ENCODE measurements around the gene HSPA4.
"Not testable (repeated sequence)": the region's sequence is repeated elsewhere in the genome, so short reads cannot be mapped to it uniquely, and the experiment has no call there.

HSPA4 gene

GRCh38 chr5:133119233-133119711 is 67.5 kb downstream of the HSPA4 start:
- no peak overlapping the region for H3K4me3 Mint-ChIP-seq
- H3K4me1 Mint-ChIP-seq (ENCODE audit: low read depth), result no peaks in the 10 kb centered on the region
- no peaks in the 10 kb centered on the region for H3K36me3 Mint-ChIP-seq
- no peak overlapping the region for H3K27ac Mint-ChIP-seq
- H3K27me3 Mint-ChIP-seq, result no peaks in the 10 kb centered on the region
- H3K9me3 Mint-ChIP-seq (ENCODE audit: low read depth), result no peaks in the 10 kb centered on the region

DNA sequence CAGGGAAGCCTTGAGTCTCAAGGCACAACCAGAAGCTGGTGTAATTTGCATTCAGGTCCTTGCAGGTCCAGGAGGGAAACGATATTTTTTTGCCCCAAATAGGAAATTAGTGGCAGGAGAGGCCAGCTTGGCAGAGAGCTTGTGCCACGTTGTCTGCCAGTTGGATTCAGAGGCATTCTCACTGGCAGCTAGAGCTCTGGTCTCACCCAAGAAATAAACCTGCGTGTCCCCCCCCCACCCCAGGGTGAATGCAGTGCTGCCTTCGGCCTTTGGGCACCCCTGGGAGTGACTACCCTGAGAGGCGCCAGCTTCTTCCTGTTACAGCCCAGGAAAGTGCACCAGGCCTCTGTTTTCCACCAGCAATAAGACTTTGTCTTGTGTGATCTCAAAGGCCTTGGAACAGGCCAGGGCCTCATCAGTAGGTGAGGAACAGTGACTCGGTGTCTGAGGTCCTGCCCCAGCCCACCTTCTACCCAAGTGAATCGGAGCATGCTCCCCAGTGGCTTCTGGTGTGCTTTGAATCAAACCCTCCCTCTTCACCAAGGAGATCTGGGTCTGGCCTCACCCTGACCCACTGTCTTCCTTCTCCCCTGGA is 68.4 kb downstream of the HSPA4 start:
- Mint-ChIP-seq H3K4me3 (no peak overlapping the region), H3K9me3 (ENCODE audit: low read depth) (no peaks in the 10 kb centered on the region), H3K27me3 (no peaks in the 10 kb centered on the region), H3K27ac (no peak overlapping the region), H3K36me3 (no peaks in the 10 kb centered on the region), H3K4me1 (ENCODE audit: low read depth) (no peaks in the 10 kb centered on the region)

GRCh38 chr5:133121080-133121479 is 69.3 kb downstream of the HSPA4 start:
- Mint-ChIP-seq H3K9me3 (ENCODE audit: low read depth) (no peaks in the 10 kb centered on the region), H3K27me3 (no peaks in the 10 kb centered on the region), H3K4me3 (no peak overlapping the region), H3K4me1 (ENCODE audit: low read depth) (no peaks in the 10 kb centered on the region), H3K27ac (no peak overlapping the region), H3K36me3 (no peaks in the 10 kb centered on the region)

DNA sequence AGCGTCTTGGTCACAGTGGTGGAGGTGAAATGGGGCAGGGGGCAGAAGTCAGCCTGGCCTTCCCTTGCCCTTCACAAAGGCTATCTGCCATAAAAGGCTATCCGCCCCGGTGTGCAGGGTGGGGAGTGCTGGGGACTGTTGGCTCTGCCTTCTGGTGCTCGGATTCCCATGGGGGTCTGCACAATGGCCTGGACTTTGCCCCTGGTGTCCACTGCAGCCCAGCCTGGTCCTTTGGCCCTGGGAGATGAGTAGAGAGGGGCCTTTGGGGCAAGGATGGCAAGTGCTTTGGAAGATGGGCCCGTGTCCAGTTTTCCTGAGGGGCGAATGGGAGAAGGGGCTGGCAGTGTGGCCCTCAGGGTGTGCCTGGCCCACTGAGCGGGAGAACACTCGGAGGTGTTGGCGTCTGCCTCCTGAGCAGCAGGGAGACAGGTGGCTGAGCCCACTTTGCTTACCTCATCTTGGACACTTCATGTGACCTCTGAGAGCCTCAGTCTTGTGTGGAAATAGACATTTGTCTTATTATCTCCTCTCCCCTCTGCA is 69.9 kb downstream of the HSPA4 start:
- Mint-ChIP-seq H3K36me3 (no peaks in the 10 kb centered on the region), H3K4me1 (ENCODE audit: low read depth) (no peaks in the 10 kb centered on the region), H3K27me3 (no peaks in the 10 kb centered on the region), H3K9me3 (ENCODE audit: low read depth) (no peaks in the 10 kb centered on the region), H3K4me3 (no peak overlapping the region), H3K27ac (no peak overlapping the region)

DNA sequence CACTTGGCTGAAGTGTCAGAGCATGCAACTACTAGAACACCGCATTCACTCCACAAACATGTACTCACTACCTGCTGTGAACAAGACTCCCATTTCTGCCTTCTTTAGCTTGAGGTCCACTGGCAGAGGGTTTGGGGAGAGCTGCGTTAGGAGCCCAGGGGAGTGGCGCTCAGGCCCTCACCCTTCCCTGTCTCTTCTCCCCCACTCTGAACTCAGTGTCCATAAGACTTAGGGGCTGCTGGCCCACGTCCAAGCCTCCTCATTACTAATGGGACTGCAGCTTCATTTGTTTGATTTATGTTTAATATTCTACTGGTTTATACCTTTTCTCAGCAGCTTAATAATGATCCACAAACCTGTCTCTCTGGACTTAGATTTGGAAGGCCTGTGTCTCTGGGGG is 70.9 kb downstream of the HSPA4 start:
- H3K9me3 Mint-ChIP-seq (ENCODE audit: low read depth), result no peaks in the 10 kb centered on the region
- H3K36me3 Mint-ChIP-seq, result no peaks in the 10 kb centered on the region
- H3K27ac Mint-ChIP-seq, result no peak overlapping the region
- H3K27me3 Mint-ChIP-seq, result no peaks in the 10 kb centered on the region
- no peaks in the 10 kb centered on the region for H3K4me1 Mint-ChIP-seq (ENCODE audit: low read depth)
- H3K4me3 Mint-ChIP-seq, result no peak overlapping the region

GRCh38 chr5:133123297-133123696 is 71.5 kb downstream of the HSPA4 start:
- no peaks in the 10 kb centered on the region for H3K4me1 Mint-ChIP-seq (ENCODE audit: low read depth)
- H3K27me3 Mint-ChIP-seq, result no peaks in the 10 kb centered on the region
- no peak overlapping the region for H3K4me3 Mint-ChIP-seq

GRCh38 chr5:133124891-133125290 is 73.1 kb downstream of the HSPA4 start:
- Mint-ChIP-seq H3K27me3 (no peaks in the 10 kb centered on the region), H3K27ac (no peak overlapping the region), H3K4me3 (no peak overlapping the region), H3K36me3 (no peaks in the 10 kb centered on the region), H3K9me3 (ENCODE audit: low read depth) (no peaks in the 10 kb centered on the region), H3K4me1 (ENCODE audit: low read depth) (no peaks in the 10 kb centered on the region)

More at GRCh38 chr5:133123297-133123696, 71.5 kb downstream of the HSPA4 start:
- no peaks in the 10 kb centered on the region for H3K9me3 Mint-ChIP-seq (ENCODE audit: low read depth)
- no peak overlapping the region for H3K27ac Mint-ChIP-seq
- H3K36me3 Mint-ChIP-seq, result no peaks in the 10 kb centered on the region

DNA sequence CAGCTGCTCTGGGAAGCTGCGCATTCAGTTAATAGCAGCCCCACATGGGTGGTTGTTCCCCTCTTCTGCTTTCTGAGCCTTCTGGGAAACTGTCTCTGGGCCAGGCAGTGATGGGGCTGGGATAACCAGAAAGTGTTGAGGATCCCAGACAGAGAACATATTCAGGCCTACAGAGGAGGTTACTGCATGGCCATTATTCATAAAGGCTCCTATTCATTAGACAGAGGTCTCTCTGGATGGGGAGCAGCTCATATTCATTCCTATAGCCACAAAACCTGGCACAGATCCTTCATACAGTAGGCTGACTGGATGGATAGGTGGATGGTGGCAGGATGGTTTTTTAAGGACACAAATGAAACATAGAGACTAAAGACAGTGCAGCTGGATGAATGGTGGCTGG is 76.3 kb downstream of the HSPA4 start:
- H3K9me3 Mint-ChIP-seq (ENCODE audit: low read depth), result no peaks in the 10 kb centered on the region

DNA sequence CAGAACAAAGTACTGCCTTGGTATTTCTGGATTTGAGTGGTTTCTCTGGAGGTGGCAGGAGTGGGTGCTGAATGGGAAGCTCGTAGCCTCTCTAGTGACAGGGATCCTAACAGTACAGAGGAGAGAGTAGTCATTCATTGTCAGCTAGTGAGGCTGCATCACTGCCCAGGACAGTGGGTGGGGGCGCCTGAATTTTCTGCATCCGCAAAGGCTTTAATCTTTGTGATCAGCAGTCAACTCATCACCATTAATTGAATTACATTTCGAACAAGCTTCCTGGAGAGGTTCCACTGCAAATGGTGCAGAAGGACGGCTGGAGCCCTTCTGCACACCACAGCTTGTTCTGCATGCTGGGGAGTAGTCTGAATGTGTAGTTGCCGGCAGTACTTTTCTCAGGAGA is 77.5 kb downstream of the HSPA4 start:
- Mint-ChIP-seq H3K4me3 (no peak overlapping the region), H3K36me3 (no peaks in the 10 kb centered on the region), H3K4me1 (ENCODE audit: low read depth) (no peaks in the 10 kb centered on the region), H3K9me3 (ENCODE audit: low read depth) (no peaks in the 10 kb centered on the region), H3K27me3 (no peaks in the 10 kb centered on the region), H3K27ac (no peak overlapping the region)

More for the DNA sequence above, 76.3 kb downstream of the HSPA4 start:
- Mint-ChIP-seq H3K27ac (no peak overlapping the region), H3K4me3 (no peak overlapping the region), H3K36me3 (no peaks in the 10 kb centered on the region), H3K27me3 (no peaks in the 10 kb centered on the region), H3K4me1 (ENCODE audit: low read depth) (no peaks in the 10 kb centered on the region)

DNA sequence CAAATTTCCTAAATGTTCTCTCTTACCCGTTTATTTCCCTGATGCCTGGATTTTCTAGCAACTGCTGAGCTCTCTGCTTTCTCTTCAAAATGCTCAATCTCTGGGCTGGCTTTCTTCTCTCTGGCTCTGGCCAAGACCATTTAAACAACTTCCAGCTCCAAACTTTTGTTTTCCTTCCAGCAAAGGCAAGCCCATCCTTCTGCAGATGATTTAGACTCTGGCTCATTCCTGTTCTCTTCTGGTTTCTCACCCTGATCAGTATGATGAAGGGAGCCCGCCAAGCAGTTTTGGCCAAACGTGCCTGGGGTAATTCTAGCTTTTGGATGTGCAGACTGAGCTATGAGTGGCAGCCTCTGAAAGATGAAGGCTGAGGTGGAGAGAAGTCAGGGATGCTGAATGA is 78.1 kb downstream of the HSPA4 start:
- Mint-ChIP-seq H3K4me3 (no peak overlapping the region), H3K4me1 (ENCODE audit: low read depth) (no peaks in the 10 kb centered on the region), H3K36me3 (no peaks in the 10 kb centered on the region), H3K27me3 (no peaks in the 10 kb centered on the region), H3K9me3 (ENCODE audit: low read depth) (no peaks in the 10 kb centered on the region), H3K27ac (no peak overlapping the region)

DNA sequence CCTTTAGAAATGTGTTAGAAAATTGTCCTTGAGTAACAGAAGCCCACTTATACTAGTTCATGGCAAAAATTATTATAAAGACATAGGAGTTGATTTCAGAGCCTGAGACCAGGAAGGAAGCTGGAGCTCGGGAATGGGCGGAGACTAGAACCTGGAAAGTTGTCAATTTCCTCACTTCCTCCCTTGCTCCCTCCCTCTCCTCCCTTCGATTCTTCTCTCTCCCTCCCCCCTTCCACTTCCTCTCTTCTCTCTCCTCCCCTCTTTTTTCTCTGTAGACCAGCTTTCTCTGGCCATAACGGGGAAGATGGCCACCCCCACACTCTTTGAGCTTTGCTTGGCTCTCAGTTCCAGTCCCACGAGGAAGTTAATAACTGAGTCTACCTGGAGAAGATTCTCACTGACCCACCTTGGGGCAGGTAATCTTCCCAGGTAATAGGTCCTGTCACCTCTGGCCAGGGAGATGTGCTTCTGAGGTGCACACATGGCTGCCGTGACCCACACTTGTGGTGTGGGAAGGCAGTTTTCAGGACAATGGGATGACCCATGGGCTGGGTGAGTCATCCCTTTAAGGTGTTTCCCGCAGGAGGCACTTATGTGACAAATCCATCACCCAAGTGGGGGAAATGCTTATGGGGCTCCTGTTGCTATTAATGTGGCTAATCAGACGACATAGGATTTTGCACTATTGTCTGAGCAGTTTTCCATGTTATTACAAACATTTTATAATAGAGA is 78.7 kb downstream of the HSPA4 start:
- no peaks in the 10 kb centered on the region for H3K36me3 Mint-ChIP-seq
- H3K27me3 Mint-ChIP-seq, result no peaks in the 10 kb centered on the region
- H3K4me1 Mint-ChIP-seq (ENCODE audit: low read depth), result no peaks in the 10 kb centered on the region
- H3K9me3 Mint-ChIP-seq (ENCODE audit: low read depth), result no peaks in the 10 kb centered on the region
- H3K27ac Mint-ChIP-seq, result no peak overlapping the region
- H3K4me3 Mint-ChIP-seq, result no peak overlapping the region

- H3K27ac Mint-ChIP-seq, result no peak overlapping the region
- H3K4me3 Mint-ChIP-seq, result no peak overlapping the region
- H3K36me3 Mint-ChIP-seq, result no peaks in the 10 kb centered on the region
- H3K9me3 Mint-ChIP-seq (ENCODE audit: low read depth), result no peaks in the 10 kb centered on the region
- H3K27me3 Mint-ChIP-seq, result no peaks in the 10 kb centered on the region
- H3K4me1 Mint-ChIP-seq (ENCODE audit: low read depth), result no peaks in the 10 kb centered on the region
Observed at GRCh38 chr5:133132717-133133116, 80.9 kb downstream of the HSPA4 start.

DNA sequence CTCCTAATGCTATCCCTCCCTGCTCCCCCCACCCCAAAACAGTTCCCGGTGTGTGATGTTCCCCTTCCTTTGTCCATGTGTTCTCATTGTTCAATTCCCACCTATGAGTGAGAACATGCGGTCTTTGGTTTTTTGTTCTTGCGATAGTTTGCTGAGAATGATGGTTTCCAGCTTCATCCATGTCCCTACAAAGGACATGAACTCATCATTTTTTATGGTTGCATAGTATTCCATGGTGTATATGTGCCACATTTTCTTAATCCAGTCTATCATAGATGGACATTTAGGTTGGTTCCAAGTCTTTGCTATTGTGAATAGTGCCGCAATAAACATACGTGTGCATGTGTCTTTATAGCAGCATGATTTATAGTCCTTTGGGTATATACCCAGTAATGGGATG is 81.4 kb downstream of the HSPA4 start:
- not testable (repeated sequence) for H3K4me3 Mint-ChIP-seq; H3K4me1 Mint-ChIP-seq (ENCODE audit: low read depth); H3K27me3 Mint-ChIP-seq; H3K9me3 Mint-ChIP-seq (ENCODE audit: low read depth); H3K36me3 Mint-ChIP-seq; H3K27ac Mint-ChIP-seq

DNA sequence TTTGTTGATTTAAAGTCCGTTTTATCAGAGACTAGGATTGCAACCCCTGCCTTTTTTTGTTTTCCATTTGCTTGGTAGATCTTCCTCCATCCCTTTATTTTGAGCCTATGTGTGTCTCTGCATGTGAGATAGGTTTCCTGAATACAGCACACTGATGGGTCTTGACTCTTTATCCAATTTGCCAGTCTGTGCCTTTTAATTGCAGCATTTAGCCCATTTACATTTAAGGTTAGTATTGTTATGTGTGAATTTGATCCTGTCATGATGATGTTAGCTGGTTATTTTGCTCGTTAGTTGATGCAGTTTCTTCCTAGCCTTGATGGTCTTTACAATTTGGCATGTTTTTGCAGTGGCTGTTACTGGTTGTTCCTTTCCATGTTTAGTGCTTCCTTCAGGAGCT is 85.1 kb downstream of the HSPA4 start:
- not testable (repeated sequence) for H3K27ac Mint-ChIP-seq; H3K4me3 Mint-ChIP-seq; H3K36me3 Mint-ChIP-seq; H3K27me3 Mint-ChIP-seq; H3K4me1 Mint-ChIP-seq (ENCODE audit: low read depth); H3K9me3 Mint-ChIP-seq (ENCODE audit: low read depth)

DNA sequence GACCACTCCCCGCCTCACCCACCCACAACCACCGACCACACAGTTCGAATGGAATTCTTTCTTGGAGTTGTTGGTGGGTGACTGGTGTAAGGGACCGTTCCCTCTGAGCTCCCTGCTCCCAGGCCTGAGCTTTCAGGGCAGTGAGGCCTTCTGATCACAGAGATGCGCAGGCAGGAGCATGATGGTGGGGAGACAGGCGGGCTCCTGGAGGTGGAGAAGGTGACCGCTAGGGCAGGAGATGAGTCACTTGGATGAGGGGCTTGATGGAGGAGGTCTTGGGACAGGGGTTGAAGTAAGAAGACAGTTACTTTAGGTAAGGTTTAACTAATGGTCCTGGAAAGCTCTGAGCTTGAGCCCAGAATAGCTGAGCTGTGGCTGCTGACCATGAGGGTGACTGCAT is 88.5 kb downstream of the HSPA4 start:
- no peak overlapping the region for H3K27ac Mint-ChIP-seq
- no peak overlapping the region for H3K4me3 Mint-ChIP-seq
- no peaks in the 10 kb centered on the region for H3K9me3 Mint-ChIP-seq (ENCODE audit: low read depth)
- no peaks in the 10 kb centered on the region for H3K27me3 Mint-ChIP-seq
- H3K4me1 Mint-ChIP-seq (ENCODE audit: low read depth), result no peaks in the 10 kb centered on the region
- peaks cover 3% of the 10 kb centered on the region for H3K36me3 Mint-ChIP-seq

DNA sequence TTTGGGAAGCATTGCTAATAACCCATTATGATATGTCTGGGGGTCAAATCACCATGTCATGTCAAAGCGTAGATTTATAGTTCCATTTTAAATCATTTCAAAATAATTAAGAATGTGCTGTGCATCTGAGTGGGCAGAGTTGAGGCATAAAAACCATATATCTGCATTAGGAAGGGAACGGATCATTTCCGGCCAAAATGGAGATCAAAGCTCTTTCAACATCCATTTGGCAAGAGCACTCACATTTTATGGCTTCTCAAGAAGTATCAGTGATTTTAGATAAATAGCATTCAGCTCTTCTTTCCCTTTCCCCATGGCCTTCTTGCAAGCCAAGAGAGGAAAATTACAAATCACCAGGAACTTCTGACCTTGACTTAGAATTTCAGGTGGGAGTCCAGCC is 89.9 kb downstream of the HSPA4 start:
- no peak overlapping the region for H3K4me3 Mint-ChIP-seq
- H3K9me3 Mint-ChIP-seq (ENCODE audit: low read depth), result no peaks in the 10 kb centered on the region
- no peaks in the 10 kb centered on the region for H3K27me3 Mint-ChIP-seq
- H3K4me1 Mint-ChIP-seq (ENCODE audit: low read depth), result peaks cover 2% of the 10 kb centered on the region
- H3K27ac Mint-ChIP-seq, result no peak overlapping the region
- peaks cover 3% of the 10 kb centered on the region for H3K36me3 Mint-ChIP-seq

Data from activated naive CD8-positive, alpha-beta T cell (primary cell).